Right ventricle myocardium superior (tissue), 1 donor: ENCODE data around the gene UBE3C. TPM values are rescaled to one million over a fixed set of nuclear protein-coding genes. Genes with fewer than 3 reads are reported as not detected.
"Not testable (repeated sequence)": the region's sequence is repeated elsewhere in the genome, so short reads cannot be mapped to it uniquely, and the experiment has no call there.

Experiments used
- ATAC-seq: fragments of 200-7000 bp; cut with Tn5 transposase; one replicate; pipeline ENCODE4 v1.9.1; 2020; ENCODE audit warnings: mild to moderate bottlenecking; ENCODE audit not compliant: poor library complexity
- DNase-seq: peaks from one replicate; pipeline ENCODE4 v3.0.0-alpha.2; 2020
- intact Hi-C: fragments of 100-400 bp; cut with DNase I; formaldehyde crosslinking; loops from one replicate; pipeline ENCODE4 v1.11.2; 2022
- long read RNA-seq: library from polyadenylated mRNA; unstranded; transcript quantifications from one replicate; pipeline ENCODE4 v2.0.0, GENCODE V29; 2021
- total RNA-seq: library from RNA; stranded (reverse); fragmentation: NEBNext Ultra II Directional; extraction: Animal tissue kit (Norgen Biotek cat#: 25700); gene quantifications from one replicate; pipeline ENCODE4 v1.2.1, GENCODE V29; 2021
- donor health status: DM: no; HTN: yes; CAD: no; lungs with severe emphysema.

The UBE3C gene
- 48.7 TPM for total RNA-seq
- long read RNA-seq, full-length matches to known transcripts = 70 of 102 reads
- long read RNA-seq, partial matches to known transcripts = 19 of 102 reads
- long read RNA-seq, other reads (novel, unspliced or antisense) = 13 of 102 reads

DNA sequence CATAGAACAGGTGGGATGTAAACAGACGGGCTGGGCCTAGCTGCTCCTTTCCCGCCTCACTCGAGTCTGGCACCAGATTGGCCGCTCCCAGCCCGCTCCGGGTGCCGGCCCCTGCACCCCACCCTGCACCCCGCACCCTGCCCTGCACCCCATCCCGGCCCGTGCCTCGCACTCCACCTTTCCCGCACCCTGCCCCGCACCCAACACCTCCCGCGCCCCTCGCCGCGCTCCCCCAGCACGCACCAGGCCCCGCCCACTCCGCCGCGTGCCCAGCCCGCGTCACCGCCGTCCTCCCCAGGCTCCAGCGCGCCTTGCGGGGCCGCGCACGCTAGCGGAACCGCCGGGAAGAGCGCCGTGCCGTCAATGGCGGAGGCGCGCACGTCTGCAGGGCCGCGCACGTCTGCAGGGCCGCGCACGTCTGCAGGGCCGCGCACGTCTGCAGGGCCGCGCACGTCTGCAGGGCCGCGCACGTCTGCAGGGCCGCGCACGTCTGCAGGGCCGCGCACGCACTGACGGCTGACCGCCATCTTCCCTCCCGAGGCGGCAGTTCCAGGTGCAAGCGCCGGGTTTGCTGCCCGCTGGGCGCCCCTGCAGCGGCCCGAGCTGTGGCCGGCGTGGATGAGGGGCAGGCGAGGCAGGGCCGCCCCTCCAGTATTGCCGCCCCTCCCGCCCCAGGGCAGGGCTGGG lies at the start of gene UBE3C:
Gene UBE3C (plus strand): TSS at position 503 of the 687 bp plus-strand sequence. CDS start 347 bp downstream, outside the sequence.
- intact Hi-C loops = no loop called here
- DNase-seq = peak; percentile 95
- ATAC-seq = peak; percentile 97

GRCh38 chr7:157089100-157089610 lies 49.6 kb upstream of the UBE3C start:
- ATAC-seq (no peak), DNase-seq (no peak)
- intact Hi-C loops = no loop called here

DNA sequence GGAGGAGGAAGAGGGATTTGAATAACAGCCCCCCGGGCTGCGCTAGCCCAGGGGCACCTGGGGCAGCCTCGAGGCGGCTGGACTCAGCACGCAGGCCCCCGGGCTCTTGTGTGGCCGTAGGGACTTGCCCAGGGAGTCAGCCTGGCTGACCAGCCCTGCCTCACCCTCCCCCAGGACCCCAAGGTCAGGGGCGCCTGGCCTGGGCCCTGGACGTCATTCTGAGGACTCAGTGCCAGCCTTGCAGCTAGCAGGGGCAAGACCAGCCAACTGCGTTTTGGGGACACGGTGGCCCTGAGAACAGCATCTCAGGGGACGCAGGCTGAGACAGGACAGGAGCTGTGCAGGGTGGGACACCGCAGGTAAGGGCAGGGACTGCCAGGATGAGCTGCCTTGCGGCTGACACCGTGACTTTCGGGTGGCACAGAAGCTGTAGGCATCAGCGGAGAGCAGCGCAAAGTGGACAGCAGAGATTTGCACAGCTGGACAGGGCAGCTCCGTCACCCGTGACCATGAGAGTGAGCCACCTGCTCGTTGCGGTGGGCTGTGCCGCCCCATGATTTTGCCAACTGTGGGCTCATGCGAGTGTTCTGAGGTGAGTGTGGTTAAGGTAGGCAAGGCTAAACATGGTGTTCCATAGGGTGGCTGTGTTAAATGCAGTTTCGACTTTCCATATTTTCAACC lies 48.1 kb upstream of the UBE3C start:
- ATAC-seq (no peak), DNase-seq (no peak)
- intact Hi-C loops = no loop called here

GRCh38 chr7:157096286-157097055 lies 42.3 kb upstream of the UBE3C start:
- DNase-seq (no peak), ATAC-seq (no peak)
- intact Hi-C loops = no loop called here

- intact Hi-C loops = no loop called here
- ATAC-seq (no peak), DNase-seq (no peak)
These were observed 41.7 kb upstream of the UBE3C start for GRCh38 chr7:157097056-157097329.

- no peak for DNase-seq
- intact Hi-C loops = no loop called here
- ATAC-seq = no peak
These were observed 41.2 kb upstream of the UBE3C start for GRCh38 chr7:157097569-157097968.

GRCh38 chr7:157100005-157100404 lies 38.7 kb upstream of the UBE3C start:
- DNase-seq, intact Hi-C loops, ATAC-seq: not testable (repeated sequence)

- DNase-seq = not testable (repeated sequence)
These were observed 35.1 kb upstream of the UBE3C start for GRCh38 chr7:157103641-157104040.

DNA sequence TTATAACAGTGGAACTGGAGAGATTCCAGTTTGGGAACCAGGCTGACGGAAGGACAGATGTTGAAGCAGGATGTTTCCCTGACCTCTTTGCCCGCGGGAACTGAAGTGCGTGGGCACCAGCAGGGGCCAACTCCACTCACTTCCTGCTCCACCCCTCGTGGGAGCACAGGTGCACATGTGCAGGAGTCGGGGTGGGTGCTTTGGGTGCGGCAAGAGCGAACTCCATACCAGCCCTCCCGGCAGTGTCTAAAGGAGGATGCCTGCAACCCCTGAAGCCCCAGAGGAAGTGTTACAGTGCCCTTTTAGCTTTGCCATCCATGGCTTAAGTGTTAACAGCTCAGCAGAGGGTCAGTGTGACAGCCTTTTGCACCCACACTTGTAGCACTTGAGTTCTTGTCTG lies 27.4 kb upstream of the UBE3C start:
- ATAC-seq (no peak), DNase-seq (no peak)
- intact Hi-C loops = no loop called here

More at GRCh38 chr7:157103641-157104040, 35.1 kb upstream of the UBE3C start:
- intact Hi-C loops, ATAC-seq: not testable (repeated sequence)

- intact Hi-C loops = no loop called here
- ATAC-seq = no peak
- no peak for DNase-seq
These were observed 26.0 kb upstream of the UBE3C start for GRCh38 chr7:157112706-157113105.

DNA sequence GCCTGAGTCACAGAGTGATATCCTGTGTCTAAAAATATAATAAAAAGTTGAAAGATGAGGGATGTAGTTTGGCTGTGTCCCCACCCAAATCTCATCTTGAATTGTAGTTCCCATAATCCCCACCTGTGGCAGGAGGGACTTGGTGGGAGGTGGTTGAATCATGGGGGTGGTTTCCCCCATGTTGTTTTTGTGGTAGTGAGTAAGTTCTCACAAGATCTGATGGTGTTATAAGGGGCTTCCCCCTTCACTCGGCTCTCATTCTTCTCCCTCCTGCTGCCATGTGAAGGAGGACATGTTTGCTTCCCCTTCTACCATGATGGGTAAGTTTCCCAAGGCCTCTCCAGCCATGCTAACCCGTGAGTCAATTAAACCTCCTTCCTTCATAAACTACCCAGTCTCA lies 25.1 kb upstream of the UBE3C start:
- intact Hi-C loops = no loop called here
- DNase-seq (no peak), ATAC-seq (no peak)

DNA sequence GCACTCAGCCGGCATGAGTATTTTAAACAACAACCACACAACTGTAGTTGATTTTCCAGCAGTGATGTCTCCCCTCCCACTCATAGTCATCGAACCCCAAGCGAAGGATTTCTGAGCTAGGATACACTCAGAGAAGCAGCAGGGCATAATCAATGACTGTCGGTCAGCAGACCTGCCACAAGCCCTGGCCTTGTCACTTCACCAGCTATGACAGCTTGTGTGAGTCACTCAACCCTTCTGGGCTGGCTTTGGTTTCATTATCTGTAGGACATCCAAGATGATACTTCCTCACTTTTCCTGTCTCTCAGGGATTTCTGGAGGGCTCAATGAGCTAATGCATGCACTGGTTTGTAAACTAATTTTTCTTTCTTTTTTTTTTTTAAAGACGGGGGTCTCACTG lies 22.0 kb upstream of the UBE3C start:
- DNase-seq (no peak), ATAC-seq (no peak)
- intact Hi-C loops = no loop called here

- ATAC-seq = no peak
- DNase-seq = no peak
- intact Hi-C loops = no loop called here
These were observed 20.9 kb upstream of the UBE3C start for GRCh38 chr7:157117796-157118195.

- DNase-seq (no peak), ATAC-seq (no peak)
- intact Hi-C loops = no loop called here
These were observed 18.5 kb upstream of the UBE3C start for GRCh38 chr7:157120181-157120580.

GRCh38 chr7:157121184-157121715 lies 17.5 kb upstream of the UBE3C start:
- no peak for ATAC-seq
- intact Hi-C loops = no loop called here
- no peak for DNase-seq

DNA sequence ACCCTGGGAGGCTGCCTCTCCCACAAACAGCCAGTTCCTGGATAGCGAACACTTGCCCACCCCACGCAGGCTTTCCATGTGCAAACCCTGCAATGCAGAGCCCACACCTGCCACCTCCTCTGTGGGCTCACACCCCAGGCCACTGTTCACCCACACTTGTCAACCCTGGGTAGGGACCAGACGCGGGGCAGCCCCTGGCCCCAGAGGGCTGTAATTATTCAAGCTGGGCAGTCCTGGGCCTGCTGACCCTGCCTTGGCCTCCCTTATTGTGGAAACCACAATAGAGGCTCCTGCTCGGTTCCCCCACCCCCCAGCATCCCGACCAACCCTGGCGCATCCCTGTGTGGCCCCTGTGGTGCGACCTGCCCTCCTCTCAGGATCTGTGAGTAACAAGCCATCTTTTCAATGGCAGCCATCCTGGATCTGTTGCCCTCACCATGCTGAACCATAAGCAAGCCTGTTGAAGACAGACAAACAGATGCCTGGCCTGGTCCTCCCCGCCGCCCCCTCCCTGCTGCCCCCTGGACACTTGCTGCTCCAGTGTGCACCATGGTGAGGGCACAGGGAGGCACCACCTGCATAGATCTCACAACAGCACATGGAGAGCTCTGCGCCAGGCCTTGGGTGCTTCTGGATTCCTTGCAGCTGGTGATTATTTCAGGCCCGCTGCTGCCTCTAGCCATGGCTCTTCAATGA lies 15.8 kb upstream of the UBE3C start:
- no peak for DNase-seq
- intact Hi-C loops = no loop called here
- ATAC-seq = no peak

GRCh38 chr7:157124690-157125089 lies 14.0 kb upstream of the UBE3C start:
- intact Hi-C loops = no loop called here
- ATAC-seq (no peak), DNase-seq (no peak)

DNA sequence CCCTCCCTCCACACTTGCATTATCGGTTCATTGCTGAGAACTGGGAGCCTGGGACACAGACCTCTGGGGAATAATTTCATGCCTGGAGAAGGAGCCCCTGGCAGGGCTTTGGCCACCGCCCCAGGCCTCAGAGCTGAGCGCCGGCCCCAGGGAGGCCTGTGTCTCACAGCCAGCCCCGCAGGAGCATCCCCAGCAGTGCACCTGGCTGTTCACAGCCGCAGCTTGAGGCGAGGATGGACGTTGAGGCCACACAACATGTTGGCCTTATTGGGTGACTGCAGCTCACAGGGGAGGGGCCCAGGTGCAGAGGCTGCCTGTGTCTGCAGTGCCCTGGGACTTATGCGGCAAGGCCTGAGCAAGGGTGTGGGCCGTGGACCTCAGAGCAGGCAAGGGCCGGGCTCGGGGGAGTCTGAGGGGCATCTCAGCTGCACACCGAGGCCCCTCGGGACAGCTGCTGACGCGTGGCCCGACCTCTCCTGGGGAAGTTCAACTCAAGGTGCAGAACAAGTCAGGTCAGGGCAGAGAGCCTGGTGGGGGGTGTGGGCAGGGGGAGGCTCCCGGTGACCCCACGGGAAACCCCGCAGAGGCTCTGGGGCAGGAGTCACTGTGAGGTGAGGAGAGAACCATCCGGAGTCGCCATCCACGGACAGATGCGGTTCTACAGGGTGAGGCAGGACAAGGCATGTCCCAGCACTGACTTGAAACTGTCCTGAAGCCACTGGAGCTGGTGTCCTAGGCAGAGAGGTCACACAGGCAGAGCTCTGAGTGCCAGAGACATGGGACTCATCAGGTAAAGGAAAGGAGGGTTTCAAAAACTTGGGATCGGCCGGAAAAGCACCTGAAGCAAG lies 13.1 kb upstream of the UBE3C start:
- intact Hi-C loops = no loop called here
- no peak for ATAC-seq
- DNase-seq = no peak
